GM12878 (cell line): ENCODE data around the gene BCR. TPM values are rescaled to one million over a fixed set of nuclear protein-coding genes. Genes with fewer than 3 reads are reported as not detected.

ENCODE experiments used
- ATAC-seq: fragments of 200-7000 bp; cut with Tn5 transposase; 3 replicates; pipeline ENCODE4 v1.9.1; 2020; ENCODE audit warnings: mild to moderate bottlenecking, moderate library complexity
- BruUV-seq: library from RNA; stranded (reverse); fragments of 400-500 nt; replicated peaks from 2 replicates; lab custom pipeline; 2021; lab: Mats Ljungman, UMichigan
- CTCF ChIA-PET: fragments of 300-600 bp; sonication (Branson Sonifier 250); formaldehyde crosslinking; extraction: SDS; loops from one replicate; lab custom pipeline; 2021; ENCODE audit warnings: inconsistent platforms; lab: Yijun Ruan, JAX
- POLR2A ChIA-PET: fragments of 350-600 bp; formaldehyde crosslinking; extraction: SDS; loops from one replicate; lab custom pipeline; 2021; ENCODE audit warnings: inconsistent platforms; lab: Charles Lee
- RAD21 ChIA-PET: fragments of 300-600 bp; sonication (Branson Sonifier 250); formaldehyde crosslinking; loops from one replicate; lab custom pipeline; 2023; ENCODE audit warnings: antibody characterized with exemption; ENCODE audit not compliant: unreplicated experiment; lab: Charles Lee
- SMC1A ChIA-PET: fragments of 300-600 bp; sonication (Branson Sonifier 250); formaldehyde crosslinking; loops from one replicate; lab custom pipeline; 2023; ENCODE audit not compliant: unreplicated experiment, uncharacterized antibody; lab: Charles Lee
- DNase-seq: peaks from one replicate; pipeline ENCODE4 v3.0.0-alpha.2; 2011; ENCODE audit warnings: low read depth, low spot score
- FAIRE-seq: peaks from 3 replicates; lab custom pipeline; 2011; peaks lifted over from hg19 to GRCh38; lab: Jason Lieb, UNC
- H2AFZ ChIP-seq: 2 replicates; pipeline ENCODE4 v1.6.0; 2011; ENCODE audit warnings: low read depth, low read length, control low read depth; ENCODE audit not compliant: control insufficient read depth
- H3K27ac ChIP-seq: 2 replicates; pipeline ENCODE4 v1.5.1; 2011; ENCODE audit warnings: control low read depth; ENCODE audit not compliant: control insufficient read depth, insufficient read depth
- H3K27me3 ChIP-seq, 2 experiments: replicated peaks in 1 of 2; 2 replicates each; pipeline versions ENCODE4 v1.6.0 to v1.6.1; 2011; ENCODE audit warnings: low read length in 1 of 2; ENCODE audit not compliant: control insufficient read depth in 2 of 2, insufficient read depth in 2 of 2
- H3K36me3 ChIP-seq, 2 experiments: 2 replicates each; pipeline ENCODE4 v1.5.1; 2011; ENCODE audit warnings: low read length in 1 of 2; ENCODE audit not compliant: control insufficient read depth in 2 of 2, insufficient read depth in 2 of 2
- H3K4me1 ChIP-seq: 2 replicates; pipeline ENCODE4 v1.6.1; 2011; ENCODE audit warnings: mild to moderate bottlenecking, low read length, moderate library complexity, mixed read lengths; ENCODE audit not compliant: control insufficient read depth, insufficient read depth
- H3K4me2 ChIP-seq: 2 replicates; pipeline ENCODE4 v1.6.0; 2011; ENCODE audit warnings: control low read depth; ENCODE audit not compliant: control insufficient read depth, insufficient read depth
- H3K4me3 ChIP-seq: fragments of 200-600 bp; sonication (generic); 2 replicates; pipeline ENCODE4 v1.5.1; 2016
- H3K79me2 ChIP-seq: 2 replicates; pipeline ENCODE4 v1.6.0; 2011; ENCODE audit warnings: low read length; ENCODE audit not compliant: control insufficient read depth, insufficient read depth
- H3K9ac ChIP-seq: 2 replicates; pipeline ENCODE4 v1.8.0; 2011; ENCODE audit warnings: low read length, control low read depth, mixed read lengths; ENCODE audit not compliant: control insufficient read depth, insufficient read depth
- H3K9me3 ChIP-seq: replicated peaks from 3 replicates; pipeline ENCODE4 v1.5.1; 2011; ENCODE audit warnings: mild to moderate bottlenecking, low read length; ENCODE audit not compliant: control insufficient read depth, insufficient read depth
- H4K20me1 ChIP-seq: 2 replicates; pipeline ENCODE4 v1.6.0; 2011; ENCODE audit not compliant: control insufficient read depth, insufficient read depth
- BCL11A ChIP-seq: IDR thresholded peaks from 2 replicates; pipeline ENCODE4 v1.6.1; 2011; ENCODE audit warnings: low read depth, low read length
- CHD4 ChIP-seq: fragments of 200-600 bp; sonication (generic); IDR thresholded peaks from 2 replicates; pipeline ENCODE4 v1.6.1; 2016; ENCODE audit warnings: mild to moderate bottlenecking
- CREB1 ChIP-seq: IDR thresholded peaks from 2 replicates; pipeline ENCODE4 v1.6.1; 2012; ENCODE audit warnings: low read depth, mild to moderate bottlenecking, inconsistent platforms
- DPF2 ChIP-seq: fragments of 450-650 bp; IDR thresholded peaks from 2 replicates; pipeline ENCODE4 v1.6.1; 2017; ENCODE audit warnings: mild to moderate bottlenecking
- IKZF2 ChIP-seq, 2 experiments: fragments of 450-650 bp; IDR thresholded peaks; 2 replicates each; pipeline ENCODE4 v1.6.1; 2017; ENCODE audit warnings: mild to moderate bottlenecking in 2 of 2, moderate library complexity in 2 of 2
- KAT2A ChIP-seq: conservative IDR thresholded peaks from 2 replicates; pipeline ENCODE4 v1.6.1; 2011; ENCODE audit warnings: low read depth, low read length; ENCODE audit not compliant: control insufficient read depth
- KLF5 ChIP-seq: fragments of 450-650 bp; IDR thresholded peaks from 2 replicates; pipeline ENCODE4 v1.6.1; 2014; ENCODE audit warnings: mild to moderate bottlenecking; ENCODE audit not compliant: partially characterized antibody
- MEF2A ChIP-seq: IDR thresholded peaks from 2 replicates; pipeline ENCODE4 v1.6.1; 2011; ENCODE audit warnings: low read depth, mild to moderate bottlenecking, low read length, moderate library complexity; ENCODE audit not compliant: insufficient read depth
- PAX5 ChIP-seq: IDR thresholded peaks from 2 replicates; pipeline ENCODE4 v1.6.1; 2011; ENCODE audit warnings: low read depth, low read length, borderline replicate concordance
- POLR2AphosphoS5 ChIP-seq: IDR thresholded peaks from 2 replicates; pipeline ENCODE4 v1.6.1; 2011; ENCODE audit warnings: mild to moderate bottlenecking, low read length, inconsistent platforms
- RELA ChIP-seq: fragments of 450-650 bp; IDR thresholded peaks from 2 replicates; pipeline ENCODE4 v1.8.0; 2014; ENCODE audit warnings: borderline replicate concordance; ENCODE audit not compliant: partially characterized antibody
- TAF1 ChIP-seq: IDR thresholded peaks from 2 replicates; pipeline ENCODE4 v1.6.1; 2011; ENCODE audit warnings: mild to moderate bottlenecking, low read depth, low read length, borderline replicate concordance
- YBX1 ChIP-seq: fragments of 450-650 bp; IDR thresholded peaks from 2 replicates; pipeline ENCODE4 v1.6.1; 2016; ENCODE audit warnings: antibody characterized with exemption
- ZBED1 ChIP-seq: IDR thresholded peaks from 2 replicates; pipeline ENCODE4 v1.6.1; 2016; ENCODE audit warnings: borderline replicate concordance
- ZNF622 ChIP-seq: fragments of 450-650 bp; IDR thresholded peaks from 2 replicates; pipeline ENCODE4 v1.6.1; 2017; ENCODE audit warnings: mild to moderate bottlenecking, inconsistent platforms
- WGBS: methylation state at CpG from one replicate; pipeline ENCODE4 v1.1.6; 2016; ENCODE audit warnings: low lambda C conversion rate; ENCODE audit not compliant: insufficient replicate concordance, insufficient coverage; ENCODE audit errors: missing lambda C conversion rate; 5-methylcytosine and 5-hydroxymethylcytosine counted together
- in situ Hi-C: fragments of 300-500 bp; cut with MboI; formaldehyde crosslinking; loops from 9 replicates; pipeline ENCODE4 v1.14.3; 2018; ENCODE audit warnings: mixed read lengths
- intact Hi-C: fragments of 100-400 bp; cut with micrococcal nuclease; formaldehyde crosslinking; loops from one replicate; pipeline ENCODE4 v1.14.2; 2022; ENCODE audit not compliant: unreplicated experiment
- polyA plus RNA-seq, 11 experiments: library from polyadenylated mRNA; depleted of rRNA in 4 of 11; unstranded in 6 of 11; stranded (reverse) in 5 of 11; fragments of >200 nt; fragmentation: Nextera tagmentation in 4 of 11; fragmentation: Illumina TruSeq in 1 of 11; extraction: Ambion mirVana in 4 of 11; extraction: Trizol in 1 of 11; gene quantifications; 1 replicate in 1 of 11; 2 replicates in 10 of 11; pipeline versions ENCODE4 v1.2.1 to v1.2.3, GENCODE V29; 2011 to 2016; ENCODE audit warnings: inconsistent platforms in 2 of 11, missing spikeins in 2 of 11, low read depth in 1 of 11
- total RNA-seq, 4 experiments: library from RNA; depleted of rRNA in 3 of 4; stranded (reverse); fragments of >200 nt in 3 of 4; fragmentation: Illumina TruSeq in 1 of 4; extraction: Trizol in 1 of 4; gene quantifications; 2 replicates each; pipeline versions ENCODE4 v1.2.1 to v1.2.3, GENCODE V29; 2013 to 2021
- TF ChIP-seq, protein P1 (sequence below): fragments of 450-650 bp; IDR thresholded peaks from 2 replicates; pipeline ENCODE4 v1.6.1; 2018; ENCODE audit warnings: borderline replicate concordance, mild to moderate bottlenecking; ENCODE audit not compliant: partially characterized antibody

The BCR gene
- total and polyA plus RNA-seq, 10 of the 15 experiments (the other 5 are each of a cell fraction or from before 2014, with no cell fraction given): 1.7 to 64.7 (median 18.4) TPM

DNA sequence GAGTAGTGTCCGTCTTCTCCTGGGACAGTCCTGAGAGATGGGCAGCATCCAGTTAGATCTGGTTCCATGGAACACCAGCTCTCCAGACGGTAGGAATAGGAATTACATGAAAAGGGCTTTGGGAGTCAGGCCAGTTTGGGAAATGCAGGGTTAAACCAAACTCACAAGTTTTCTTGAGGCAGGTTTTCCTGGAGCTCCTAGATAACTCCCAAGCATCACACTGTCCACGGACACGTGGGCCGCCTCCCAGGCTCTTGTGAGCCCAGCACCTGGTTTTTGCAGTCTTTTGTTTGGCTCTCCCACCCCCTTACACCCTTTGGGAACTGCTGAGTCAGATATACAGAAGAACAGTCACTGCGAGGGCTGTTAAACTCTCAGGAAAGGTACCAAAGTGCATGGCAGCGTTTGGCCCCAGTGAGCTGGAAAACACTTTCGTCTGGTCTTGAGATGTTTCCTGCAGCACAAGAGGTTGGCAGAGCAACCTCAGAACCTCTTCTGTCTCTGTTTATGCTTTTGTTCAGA is 90.0 kb downstream of the BCR start:
- BruUV-seq: no TSS peak
- TF ChIP-seq KLF5 (no peak), RELA (no peak), ZNF622 (no peak), BCL11A (no peak)
- in situ Hi-C loops (no loop called here), intact Hi-C loops (no loop called here)
- ATAC-seq (no peak), FAIRE-seq (no peak), DNase-seq (no peak)
- peaks cover 25% of the 10 kb centered on the region for H3K4me1 ChIP-seq
- WGBS: 32% methylated on average over 8 of the region's 8 CpGs
- H3K9ac ChIP-seq: no peak overlapping the region
- ChIA-PET RAD21 (no interaction called here), CTCF (interaction anchor here (0.6 to 1.6 kb wide), 3 partner anchors 20 to 97 kb away, joined by 3 to 4 read pairs (median 3); no protein-coding TSS in a partner anchor), POLR2A (no interaction called here), SMC1A (no interaction called here)
- H3K9me3 ChIP-seq: no peaks in the 10 kb centered on the region
- no peaks in the 10 kb centered on the region for H4K20me1 ChIP-seq
- peaks cover 8 to 20% of the 10 kb centered on the region in 2 experiments; a peak in 3 of 4 replicates for H3K36me3 ChIP-seq
- H3K79me2 ChIP-seq: no peaks in the 10 kb centered on the region
- no peaks in the 10 kb centered on the region for H3K27me3 ChIP-seq
- H2AFZ ChIP-seq: no peak overlapping the region
- no peak overlapping the region for H3K27ac ChIP-seq
- H3K4me2 ChIP-seq: peak overlapping the region; percentile 64; the same call in 1 of the 2 replicates
- no peak overlapping the region for H3K4me3 ChIP-seq

DNA sequence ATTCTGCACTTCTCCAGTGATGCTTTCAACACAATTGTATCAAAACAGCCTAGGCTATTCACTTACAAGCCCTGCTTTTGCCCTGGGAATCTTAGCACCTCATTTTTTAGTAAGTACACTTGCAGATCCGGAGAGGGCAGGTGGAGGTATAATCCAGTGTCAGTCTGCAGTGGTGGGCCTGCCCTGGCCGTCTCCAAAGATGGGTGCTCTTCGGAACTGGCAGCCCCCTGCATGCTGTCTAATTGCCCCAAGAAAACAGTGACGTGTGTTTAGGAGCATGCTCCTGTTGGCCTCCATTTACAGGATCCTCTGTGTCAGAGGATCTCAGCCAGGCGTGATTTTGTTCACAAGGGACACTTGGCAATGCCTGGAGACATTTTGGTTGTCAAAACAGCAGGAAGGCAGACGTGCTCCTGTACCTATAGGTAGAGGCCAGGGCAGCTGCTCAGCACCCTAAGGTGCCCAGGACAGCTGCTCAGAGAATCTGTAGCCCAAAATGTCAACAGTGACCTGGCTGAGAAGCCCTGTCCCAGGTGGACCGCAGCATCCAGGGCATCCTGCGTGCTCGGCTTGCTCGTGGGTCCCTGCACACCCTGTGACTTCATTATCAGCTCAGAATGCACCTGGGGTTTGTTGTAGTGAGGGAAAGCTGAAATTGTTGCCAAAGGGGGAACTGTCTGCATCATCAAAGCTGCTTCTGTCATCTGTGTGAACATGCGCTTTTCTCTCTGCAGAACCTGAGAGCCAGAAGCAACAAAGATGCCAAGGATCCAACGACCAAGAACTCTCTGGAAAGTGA is 90.7 kb downstream of the BCR start:
- H3K4me3 ChIP-seq: no peak overlapping the region
- H3K79me2 ChIP-seq: no peaks in the 10 kb centered on the region
- DNase-seq: no peak
- H3K27me3 ChIP-seq: no peaks in the 10 kb centered on the region
- ChIA-PET CTCF (interaction anchor here (0.6 to 1.0 kb wide), 3 partner anchors 20 to 97 kb away, joined by 3 to 4 read pairs (median 3); no protein-coding TSS in a partner anchor), RAD21 (no interaction called here), POLR2A (no interaction called here), SMC1A (interaction anchor here (1.1 to 1.7 kb wide), 2 partner anchors 15 to 92 kb away, joined by 3 read pairs; no protein-coding TSS in a partner anchor)
- in situ Hi-C loops (no loop called here), intact Hi-C loops (no loop called here)
- no peak overlapping the region for H3K9ac ChIP-seq
- WGBS: 75% methylated on average over 12 of the region's 12 CpGs
- no peaks in the 10 kb centered on the region for H4K20me1 ChIP-seq
- ATAC-seq: no peak
- no peak overlapping the region for H3K27ac ChIP-seq
- peaks cover 8 to 21% of the 10 kb centered on the region in 2 experiments; a peak in 3 of 4 replicates for H3K36me3 ChIP-seq
- H3K9me3 ChIP-seq: no peaks in the 10 kb centered on the region
- H3K4me1 ChIP-seq: peaks cover 25% of the 10 kb centered on the region
- H2AFZ ChIP-seq: no peak overlapping the region
- FAIRE-seq: no peak
- H3K4me2 ChIP-seq: no peak overlapping the region
- no TSS peak for BruUV-seq
- no peak for TF ChIP-seq KAT2A
- TF ChIP-seq, protein P1, sequence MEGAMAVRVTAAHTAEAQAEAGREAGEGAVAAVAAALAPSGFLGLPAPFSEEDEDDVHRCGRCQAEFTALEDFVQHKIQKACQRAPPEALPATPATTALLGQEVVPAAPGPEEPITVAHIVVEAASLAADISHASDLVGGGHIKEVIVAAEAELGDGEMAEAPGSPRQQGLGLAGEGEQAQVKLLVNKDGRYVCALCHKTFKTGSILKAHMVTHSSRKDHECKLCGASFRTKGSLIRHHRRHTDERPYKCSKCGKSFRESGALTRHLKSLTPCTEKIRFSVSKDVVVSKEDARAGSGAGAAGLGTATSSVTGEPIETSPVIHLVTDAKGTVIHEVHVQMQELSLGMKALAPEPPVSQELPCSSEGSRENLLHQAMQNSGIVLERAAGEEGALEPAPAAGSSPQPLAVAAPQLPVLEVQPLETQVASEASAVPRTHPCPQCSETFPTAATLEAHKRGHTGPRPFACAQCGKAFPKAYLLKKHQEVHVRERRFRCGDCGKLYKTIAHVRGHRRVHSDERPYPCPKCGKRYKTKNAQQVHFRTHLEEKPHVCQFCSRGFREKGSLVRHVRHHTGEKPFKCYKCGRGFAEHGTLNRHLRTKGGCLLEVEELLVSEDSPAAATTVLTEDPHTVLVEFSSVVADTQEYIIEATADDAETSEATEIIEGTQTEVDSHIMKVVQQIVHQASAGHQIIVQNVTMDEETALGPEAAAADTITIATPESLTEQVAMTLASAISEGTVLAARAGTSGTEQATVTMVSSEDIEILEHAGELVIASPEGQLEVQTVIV: no peak
- TF ChIP-seq ZBED1: no peak
- TF ChIP-seq IKZF2 (IDR thresholded peaks at IDR 0.05): no peak
- no peak for TF ChIP-seq CHD4
- no peak for TF ChIP-seq TAF1
- no peak for TF ChIP-seq YBX1
- TF ChIP-seq MEF2A: no peak
- TF ChIP-seq PAX5: no peak
- TF ChIP-seq POLR2AphosphoS5: no peak
- no peak for TF ChIP-seq CREB1
- no peak for TF ChIP-seq DPF2
